ENCODE measurements around the gene PCDHGA5. TPM values are rescaled to one million over a fixed set of nuclear protein-coding genes. Genes with fewer than 3 reads are reported as not detected.

PCDHGA5 gene
- total RNA-seq, 1 experiment from 2014 or later = 1.3 TPM

DNA sequence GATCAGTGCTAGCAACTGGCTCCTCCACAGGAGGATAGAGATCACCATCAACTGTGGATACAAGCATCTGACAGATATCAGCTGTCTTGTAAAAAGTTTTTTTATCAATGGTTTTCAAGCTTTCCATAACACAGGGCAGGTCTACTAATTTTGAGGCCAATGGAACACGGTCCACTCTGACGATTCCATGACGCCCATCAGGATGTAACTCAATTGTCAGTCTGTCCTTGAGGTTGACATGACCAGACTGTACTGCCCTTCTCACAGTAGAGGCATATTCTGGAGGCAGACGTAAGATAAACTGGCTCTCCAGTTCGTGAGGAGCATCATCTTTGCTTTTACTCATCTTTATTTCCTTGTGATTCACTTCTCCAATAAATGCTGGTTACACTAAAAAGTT, 44.3 kb upstream of the PCDHGA5 start:
- peaks cover 6% of the 10 kb centered on the region; the same call in 1 of the 2 replicates for H3K79me2 ChIP-seq (ENCODE audit: insufficient read depth, low read length)
- H3K36me3 Mint-ChIP-seq (ENCODE audit: insufficient read depth in 1 of 3, low read depth in 3 of 3) = peaks cover 49 to 55% (median 51%) of the 10 kb centered on the region in 3 experiments

More for the DNA sequence above, 44.3 kb upstream of the PCDHGA5 start:
- TF ChIP-seq, protein P1, sequence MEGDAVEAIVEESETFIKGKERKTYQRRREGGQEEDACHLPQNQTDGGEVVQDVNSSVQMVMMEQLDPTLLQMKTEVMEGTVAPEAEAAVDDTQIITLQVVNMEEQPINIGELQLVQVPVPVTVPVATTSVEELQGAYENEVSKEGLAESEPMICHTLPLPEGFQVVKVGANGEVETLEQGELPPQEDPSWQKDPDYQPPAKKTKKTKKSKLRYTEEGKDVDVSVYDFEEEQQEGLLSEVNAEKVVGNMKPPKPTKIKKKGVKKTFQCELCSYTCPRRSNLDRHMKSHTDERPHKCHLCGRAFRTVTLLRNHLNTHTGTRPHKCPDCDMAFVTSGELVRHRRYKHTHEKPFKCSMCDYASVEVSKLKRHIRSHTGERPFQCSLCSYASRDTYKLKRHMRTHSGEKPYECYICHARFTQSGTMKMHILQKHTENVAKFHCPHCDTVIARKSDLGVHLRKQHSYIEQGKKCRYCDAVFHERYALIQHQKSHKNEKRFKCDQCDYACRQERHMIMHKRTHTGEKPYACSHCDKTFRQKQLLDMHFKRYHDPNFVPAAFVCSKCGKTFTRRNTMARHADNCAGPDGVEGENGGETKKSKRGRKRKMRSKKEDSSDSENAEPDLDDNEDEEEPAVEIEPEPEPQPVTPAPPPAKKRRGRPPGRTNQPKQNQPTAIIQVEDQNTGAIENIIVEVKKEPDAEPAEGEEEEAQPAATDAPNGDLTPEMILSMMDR (conservative IDR thresholded peaks at IDR 0.05) = no peak
- Histone ChIP-seq H3K23ac (ENCODE audit: insufficient read length, low read depth, low read length) (no peak overlapping the region), H3K18ac (ENCODE audit: insufficient read length, low read depth, low read length) (no peak overlapping the region), H4K20me1 (ENCODE audit: control insufficient read depth, insufficient read depth, insufficient read length) (no peaks in the 10 kb centered on the region), H3K4me2 (ENCODE audit: insufficient read depth, insufficient read length, low read length) (peak overlapping the region; percentile 100), H2BK20ac (ENCODE audit: low read depth, low read length, poor library complexity, severe bottlenecking) (no peak overlapping the region), H2BK120ac (ENCODE audit: low read depth, low read length, poor library complexity, severe bottlenecking) (no peak overlapping the region), H3K4ac (ENCODE audit: low read depth, low read length) (no peak overlapping the region; the same call in 1 of the 2 replicates), H3K27me3 (ENCODE audit: insufficient read depth, low read length) (no peaks in the 10 kb centered on the region), H4K91ac (ENCODE audit: insufficient read length, low read depth, low read length) (no peak overlapping the region), H3K23me2 (ENCODE audit: insufficient read length, low read depth, low read length, poor library complexity, severe bottlenecking) (peaks cover 3% of the 10 kb centered on the region), H2BK12ac (ENCODE audit: insufficient read length, low read depth, low read length) (no peak overlapping the region), H2BK5ac (ENCODE audit: insufficient read length, low read length) (no peak overlapping the region), H2AFZ (ENCODE audit: low read length) (no peak overlapping the region), H4K8ac (replicated peaks; ENCODE audit: insufficient read length, low read depth, low read length) (no peak overlapping the region), H3T11ph (ENCODE audit: low read length) (no peak overlapping the region), H3K9ac (ENCODE audit: extremely low read depth, insufficient read length, low read length) (peak overlapping the region; percentile 10), H3K4me1 (ENCODE audit: insufficient read depth, low read length) (no peaks in the 10 kb centered on the region), H3K27ac (ENCODE audit: insufficient read length, low read depth, low read length) (peak overlapping the region; percentile 35), H3K14ac (ENCODE audit: insufficient read depth, low read length) (peak overlapping the region; percentile 8; the same call in 1 of the 2 replicates), H3K9me3 (ENCODE audit: control insufficient read depth, low read depth, low read length) (peaks cover 22% of the 10 kb centered on the region), H2BK15ac (ENCODE audit: low read depth, low read length) (no peak overlapping the region), H4K5ac (ENCODE audit: insufficient read length, low read depth, low read length) (peak overlapping the region; percentile 81), H3K56ac (ENCODE audit: insufficient read length, low read depth, low read length) (no peak overlapping the region), H2AK5ac (ENCODE audit: insufficient read length, low read length) (peak overlapping the region; percentile 88), H3K79me1 (ENCODE audit: insufficient read depth, low read depth, low read length, poor library complexity, severe bottlenecking) (peaks cover 2% of the 10 kb centered on the region)
- no peak for DNase-seq
- Mint-ChIP-seq H3K9me3 (peaks cover 39 to 78% of the 10 kb centered on the region in 2 experiments), H3K27me3 (ENCODE audit: low read depth) (peaks cover 1% of the 10 kb centered on the region), H3K4me3 (peak overlapping the region; percentile 97 to 98), H3K4me1 (peaks cover 9 to 15% of the 10 kb centered on the region in 2 experiments; a peak in 3 of 4 replicates), H3K27ac (peak overlapping the region in 1 of 3 experiments; percentile 100; a peak in 2 of 7 replicates)
- no CpG with 5 or more reads among the region's 5 CpGs for WGBS (ENCODE audit: extremely low coverage, insufficient read length, low lambda C conversion rate)
